HepG2 (cell line): ENCODE data around the gene SLC35E4. TPM values are rescaled to one million over a fixed set of nuclear protein-coding genes. Genes with fewer than 3 reads are reported as not detected.

Experiments used
- ATAC-seq: fragments of 200-7000 bp; cut with Tn5 transposase; 3 replicates; pipeline ENCODE4 v1.9.1; 2020; ENCODE audit warnings: mild to moderate bottlenecking, moderate library complexity
- BruUV-seq: library from RNA; stranded (reverse); fragments of 400-500 nt; replicated peaks from 2 replicates; lab custom pipeline; 2021; lab: Mats Ljungman, UMichigan
- CTCF ChIA-PET: fragments of 300-600 bp; formaldehyde crosslinking; extraction: SDS; loops from one replicate; lab custom pipeline; 2021; ENCODE audit warnings: low total read pairs, inconsistent platforms, low intra/inter-chr PET ratio; lab: Yijun Ruan, JAX
- POLR2A ChIA-PET: fragments of 350-600 bp; sonication (Branson Sonifier 250); formaldehyde crosslinking; loops from one replicate; lab custom pipeline; 2020; ENCODE audit warnings: antibody characterized with exemption, inconsistent platforms; lab: Yijun Ruan, JAX
- DNase-seq: peaks from one replicate; pipeline ENCODE4 v3.0.0-alpha.2; 2015; ENCODE audit warnings: low spot score
- FAIRE-seq: peaks from 3 replicates; lab custom pipeline; 2011; peaks lifted over from hg19 to GRCh38; lab: Jason Lieb, UNC
- H2AFZ ChIP-seq: one replicate; pipeline ENCODE4 v1.6.1; 2011; ENCODE audit warnings: low read length, inconsistent platforms
- H3K27ac ChIP-seq: fragments of 300-600 bp; 3 replicates; pipeline ENCODE4 v1.8.0; 2011; ENCODE audit warnings: mixed run types, mild to moderate bottlenecking, mixed read lengths, low read length, inconsistent platforms; ENCODE audit not compliant: insufficient read depth; ENCODE audit errors: extremely low read length
- H3K27me3 ChIP-seq, 2 experiments: fragments of 200-600 bp in 1 of 2; 2 replicates in 1 of 2; 3 replicates in 1 of 2; pipeline versions ENCODE4 v1.6.0 to v1.8.0; 2011; ENCODE audit warnings: low read length in 2 of 2, mild to moderate bottlenecking in 2 of 2, moderate library complexity in 2 of 2, inconsistent platforms in 1 of 2; ENCODE audit not compliant: insufficient read depth in 2 of 2, control insufficient read depth in 1 of 2
- H3K36me3 ChIP-seq, 2 experiments: fragments of 200-600 bp in 1 of 2; replicated peaks in 1 of 2; 2 replicates in 1 of 2; 3 replicates in 1 of 2; pipeline versions ENCODE4 v1.5.1 to v1.8.0; 2011; ENCODE audit warnings: low read length in 2 of 2, inconsistent platforms in 1 of 2; ENCODE audit not compliant: insufficient read depth in 2 of 2, control insufficient read depth in 1 of 2
- H3K4me1 ChIP-seq: 2 replicates; pipeline ENCODE4 v1.5.1; 2012; ENCODE audit warnings: low read length, inconsistent platforms; ENCODE audit not compliant: insufficient read depth
- H3K4me2 ChIP-seq: 2 replicates; pipeline ENCODE4 v1.6.0; 2011; ENCODE audit warnings: low read depth, low read length, inconsistent platforms
- H3K4me3 ChIP-seq, 3 experiments: fragments of 200-600 bp in 1 of 3; sonication (generic), shearing (Covaris generic) in 1 of 3; replicated peaks in 1 of 3; 2 replicates each; pipeline ENCODE4 v1.5.1; 2011 to 2016; ENCODE audit warnings: low read length in 3 of 3, inconsistent platforms in 2 of 3, low read depth in 2 of 3, mild to moderate bottlenecking in 2 of 3, control low read depth in 1 of 3, mixed read lengths in 1 of 3; ENCODE audit not compliant: insufficient read depth in 1 of 3
- H3K79me2 ChIP-seq: one replicate; pipeline ENCODE4 v1.6.1; 2011; ENCODE audit warnings: low read length, inconsistent platforms; ENCODE audit not compliant: insufficient read depth
- H3K9ac ChIP-seq: 2 replicates; pipeline ENCODE4 v1.6.0; 2011; ENCODE audit warnings: mild to moderate bottlenecking, low read depth, low read length, inconsistent platforms; ENCODE audit not compliant: insufficient read depth
- H3K9me3 ChIP-seq: 2 replicates; pipeline ENCODE4 v1.5.1; 2012; ENCODE audit warnings: mild to moderate bottlenecking, low read length
- H4K20me1 ChIP-seq: 2 replicates; pipeline ENCODE4 v1.6.0; 2011; ENCODE audit warnings: inconsistent platforms, mild to moderate bottlenecking, low read length, moderate library complexity; ENCODE audit not compliant: insufficient read depth
- ATRX ChIP-seq: sonication (generic); formaldehyde crosslinking; IDR thresholded peaks from 2 replicates; pipeline ENCODE4 v1.4.0; 2020; ENCODE audit warnings: missing genetic modification reagents, borderline replicate concordance
- CEBPZ ChIP-seq: IDR thresholded peaks from 2 replicates; pipeline ENCODE4 v1.6.1; 2012; ENCODE audit warnings: low read length, improper control_type of control experiment
- E2F2 ChIP-seq: sonication (generic); formaldehyde crosslinking; IDR thresholded peaks from 2 replicates; pipeline ENCODE4 v1.4.0; 2020; ENCODE audit warnings: missing genetic modification reagents, borderline replicate concordance
- HIC2 ChIP-seq: sonication (generic); formaldehyde crosslinking; IDR thresholded peaks from 2 replicates; pipeline ENCODE4 v1.9.0; 2022; ENCODE audit warnings: low read depth, missing genetic modification reagents
- PITX1 ChIP-seq: sonication (generic); formaldehyde crosslinking; IDR thresholded peaks from 2 replicates; pipeline ENCODE4 v1.5.1; 2020; ENCODE audit warnings: mild to moderate bottlenecking, missing genetic modification reagents
- TCF7 ChIP-seq: sonication (generic); IDR thresholded peaks from 2 replicates; pipeline ENCODE4 v1.6.1; 2016; ENCODE audit warnings: antibody characterized with exemption, low read depth
- ZFP36 ChIP-seq: fragments of 150-350 bp; IDR thresholded peaks from 2 replicates; pipeline ENCODE4 v1.6.1; 2018; ENCODE audit warnings: borderline replicate concordance, low read length, low read depth; ENCODE audit not compliant: partially characterized antibody
- ZNF382 ChIP-seq: sonication (generic); formaldehyde crosslinking; IDR thresholded peaks from 2 replicates; pipeline ENCODE4 v1.5.0; 2020; ENCODE audit warnings: missing genetic modification reagents, mild to moderate bottlenecking, borderline replicate concordance
- ZNF883 ChIP-seq: sonication (generic); formaldehyde crosslinking; IDR thresholded peaks from 2 replicates; pipeline ENCODE4 v1.5.1; 2020; ENCODE audit warnings: mild to moderate bottlenecking, missing genetic modification reagents; ENCODE audit errors: not compliant biosample characterization
- WGBS: methylation state at CpG from one replicate; pipeline ENCODE4 v1.1.6; 2017; ENCODE audit warnings: low lambda C conversion rate; 5-methylcytosine and 5-hydroxymethylcytosine counted together
- in situ Hi-C: cut with HindIII; loops from 2 replicates; pipeline ENCODE4 v1.10.0; 2017; ENCODE audit warnings: low pct_unique_long_range_greater_than_20kb; ENCODE audit not compliant: extremely low pct_ligation_motif_present
- intact Hi-C: fragments of 100-400 bp; cut with micrococcal nuclease; formaldehyde crosslinking; loops from one replicate; pipeline ENCODE4 v1.10.0; 2022; ENCODE audit not compliant: unreplicated experiment
- polyA plus RNA-seq, 8 experiments: library from polyadenylated mRNA; depleted of rRNA in 3 of 8; stranded (reverse) in 7 of 8; unstranded in 1 of 8; fragments of >200 nt; fragmentation: Illumina TruSeq in 4 of 8; extraction: Trizol in 4 of 8; gene quantifications; 2 replicates each; pipeline versions ENCODE4 v1.2.1 to v1.2.3, GENCODE V29; 2011 to 2016; ENCODE audit warnings: low read depth in 4 of 8, missing spikeins in 1 of 8, mixed read lengths in 1 of 8; ENCODE audit not compliant: insufficient read depth in 1 of 8
- total RNA-seq, 5 experiments: library from RNA; depleted of rRNA; stranded (reverse); fragments of >200 nt; fragmentation: Illumina TruSeq; extraction: Trizol; gene quantifications; 2 replicates each; pipeline ENCODE4 v1.2.3, GENCODE V29; 2016; ENCODE audit warnings: low read depth in 1 of 5

SLC35E4 gene
- total and polyA plus RNA-seq, 2 of the 13 experiments (the other 11 are each of a cell fraction or from before 2014, with no cell fraction given): 0.07 to 0.15 TPM

- no peaks in the 10 kb centered on the region for H4K20me1 ChIP-seq
- H3K36me3 ChIP-seq: no peaks in the 10 kb centered on the region
- H3K27me3 ChIP-seq: peaks cover 0 to 3% of the 10 kb centered on the region in 2 experiments; a peak in 1 of 5 replicates
- ChIA-PET CTCF (no interaction called here), POLR2A (no interaction called here)
- no peak overlapping the region for H3K27ac ChIP-seq
- peaks cover 11% of the 10 kb centered on the region for H3K4me1 ChIP-seq
- TF ChIP-seq ZFP36 (no peak), ZNF382 (no peak)
- no peak overlapping the region for H2AFZ ChIP-seq
- no peak for DNase-seq
- no peaks in the 10 kb centered on the region for H3K9me3 ChIP-seq
- no peak for ATAC-seq
- H3K4me2 ChIP-seq: no peak overlapping the region
- H3K79me2 ChIP-seq: no peaks in the 10 kb centered on the region
- H3K9ac ChIP-seq: no peak overlapping the region
- no TSS peak for BruUV-seq
- intact Hi-C loops: no loop called here
- no peak for FAIRE-seq
- WGBS: 68% methylated on average over 3 of the region's 3 CpGs
- in situ Hi-C loops: no loop called here
- no peak overlapping the region for H3K4me3 ChIP-seq
These were observed 36.6 kb upstream of the SLC35E4 start for GRCh38 chr22:30598986-30599385.

- in situ Hi-C loops (no loop called here), intact Hi-C loops (no loop called here)
- Histone ChIP-seq H3K4me1 (peaks cover 12% of the 10 kb centered on the region), H3K79me2 (no peaks in the 10 kb centered on the region), H3K36me3 (no peaks in the 10 kb centered on the region), H2AFZ (no peak overlapping the region), H3K4me3 (no peak overlapping the region), H3K27me3 (peaks cover 0 to 3% of the 10 kb centered on the region in 2 experiments; a peak in 1 of 5 replicates), H3K9ac (no peak overlapping the region), H3K4me2 (no peak overlapping the region), H4K20me1 (no peaks in the 10 kb centered on the region), H3K27ac (no peak overlapping the region), H3K9me3 (no peaks in the 10 kb centered on the region)
- DNase-seq (no peak), ATAC-seq (no peak), FAIRE-seq (no peak)
- BruUV-seq: no TSS peak
- POLR2A ChIA-PET: no interaction called here
- CTCF ChIA-PET: no interaction called here
- 25% methylated on average over 3 of the region's 3 CpGs for WGBS
- TF ChIP-seq TCF7 (no peak), ZNF883 (CRISPR knock-in tag) (no peak), ATRX (CRISPR knock-in tag) (no peak), HIC2 (CRISPR knock-in tag) (no peak), E2F2 (CRISPR knock-in tag) (no peak), CEBPZ (no peak), PITX1 (CRISPR knock-in tag) (no peak)
These were observed 34.7 kb upstream of the SLC35E4 start for GRCh38 chr22:30600921-30601320.
